SHP77 (cell line): ENCODE data around the gene DIP2B.
"Not testable (repeated sequence)": the region's sequence is repeated elsewhere in the genome, so short reads cannot be mapped to it uniquely, and the experiment has no call there.

Experiments
- DNase-seq, 2 experiments: peaks; one replicate each; lab custom pipeline; 2025; lab: John Stamatoyannopoulos, UW

DIP2B gene

DNA sequence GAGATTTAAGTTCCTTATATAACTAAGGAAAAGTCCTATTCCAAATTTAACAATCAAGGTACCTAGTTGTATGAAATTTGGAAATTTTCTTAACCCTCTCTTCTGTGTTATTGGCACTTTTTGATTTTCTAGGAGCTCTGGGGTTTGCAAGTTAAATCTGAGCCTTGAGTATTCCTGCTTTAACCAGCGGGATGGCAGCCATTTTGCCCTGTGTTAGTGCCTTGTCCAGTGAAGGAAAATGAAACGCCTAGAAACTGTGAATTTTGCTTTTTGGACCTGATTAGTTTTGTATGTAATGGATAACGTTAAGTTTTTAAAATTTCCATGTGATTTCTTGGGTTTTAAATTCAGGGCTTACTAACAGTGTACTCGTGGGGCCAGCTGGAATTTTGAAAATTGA, 45.1 kb downstream of the DIP2B start:
- no peak for DNase-seq

DNA sequence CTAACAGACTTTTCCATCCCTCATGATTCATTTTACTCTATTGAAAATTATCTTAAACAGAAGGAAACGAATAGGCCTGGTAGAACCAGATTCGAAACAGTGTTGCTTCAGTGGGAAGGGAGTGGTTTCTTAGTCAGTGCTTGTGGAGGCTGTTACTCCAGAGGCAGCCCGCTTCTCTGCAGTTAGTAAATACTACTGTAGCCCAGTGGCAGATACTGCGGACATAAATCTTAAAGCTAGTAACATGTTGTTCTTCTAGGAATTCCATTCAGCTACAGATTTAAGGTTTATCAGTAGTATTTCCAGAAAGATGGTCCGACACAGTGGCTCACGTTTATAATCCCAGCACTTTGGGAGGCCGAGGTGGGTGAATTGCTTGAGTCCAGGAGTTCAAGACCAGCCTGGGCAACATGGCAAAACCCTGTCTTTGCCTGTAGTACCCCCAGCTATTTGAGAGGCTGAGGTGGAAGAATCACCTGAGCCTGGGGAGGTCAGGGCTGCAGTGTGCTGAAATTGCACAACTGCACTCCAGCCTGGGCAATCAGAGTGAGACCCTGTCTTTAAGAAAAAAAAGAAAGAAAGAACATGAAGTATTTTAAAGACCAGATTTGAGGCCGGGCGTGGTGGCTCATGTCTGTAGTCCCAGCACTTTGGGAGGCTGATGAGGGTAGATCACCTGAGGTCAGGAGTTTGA, 45.9 kb downstream of the DIP2B start:
- no peak for DNase-seq

DNA sequence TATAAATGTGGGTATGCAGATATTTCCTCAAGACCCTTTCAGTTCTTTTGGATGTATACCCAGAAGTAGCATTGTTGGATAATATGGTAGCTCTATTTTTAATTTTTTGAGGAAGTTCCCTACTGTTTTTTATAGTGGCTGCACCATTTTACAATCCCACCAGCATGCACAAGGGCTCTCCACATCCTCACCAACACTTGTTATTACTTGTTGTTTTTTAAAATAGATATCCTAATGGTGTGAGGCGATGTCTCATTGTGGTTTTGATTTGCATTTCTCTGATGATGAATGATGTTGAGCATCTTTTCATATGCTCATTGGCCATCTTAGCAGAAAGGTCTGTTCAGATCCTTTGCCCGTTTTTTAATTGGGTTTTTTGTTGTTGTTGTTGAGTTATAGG, 47.1 kb downstream of the DIP2B start:
- no peak for DNase-seq

- no peak for DNase-seq
These were observed 49.9 kb downstream of the DIP2B start for GRCh38 chr12:50554651-50555050.

DNA sequence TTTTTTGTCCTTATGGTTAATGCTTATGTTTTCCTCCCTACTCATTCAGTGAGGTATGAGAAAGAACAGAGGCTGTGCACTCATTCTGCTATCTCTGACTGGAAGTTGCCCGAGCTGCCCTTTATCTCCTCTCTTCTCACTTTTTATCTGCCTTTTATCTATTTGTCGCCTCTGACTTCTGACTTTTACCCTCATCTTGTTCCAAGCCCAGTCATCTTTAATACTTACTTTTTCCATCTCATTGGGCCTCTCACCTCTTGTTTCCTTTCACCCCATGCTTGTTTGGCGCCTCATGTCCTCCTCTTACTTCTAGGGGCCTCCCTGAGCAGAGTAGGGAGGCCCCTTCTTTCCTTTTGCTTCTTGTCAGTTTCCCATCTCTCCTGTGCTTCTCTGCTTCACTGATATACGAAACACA, 50.7 kb downstream of the DIP2B start:
- DNase-seq: no peak

DNA sequence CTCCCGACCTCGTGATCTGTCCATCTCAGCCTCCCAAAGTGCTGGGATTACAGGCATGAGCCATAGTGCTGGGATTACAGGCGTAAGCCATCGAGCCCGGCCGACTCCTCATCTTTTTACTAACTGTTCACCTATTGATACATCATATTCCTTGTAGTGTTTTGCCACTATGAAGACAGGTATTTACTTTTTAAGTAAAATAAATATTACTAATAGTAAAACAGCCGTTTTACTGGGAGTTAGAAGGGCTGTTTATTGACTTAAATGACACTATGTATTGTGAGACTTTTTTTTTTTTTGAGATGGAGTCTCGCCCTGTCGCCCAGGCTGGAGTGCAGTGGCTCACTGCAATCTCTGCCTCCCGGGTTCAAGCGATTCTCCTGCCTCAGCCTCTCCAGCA, 51.5 kb downstream of the DIP2B start:
- no peak for DNase-seq

DNA sequence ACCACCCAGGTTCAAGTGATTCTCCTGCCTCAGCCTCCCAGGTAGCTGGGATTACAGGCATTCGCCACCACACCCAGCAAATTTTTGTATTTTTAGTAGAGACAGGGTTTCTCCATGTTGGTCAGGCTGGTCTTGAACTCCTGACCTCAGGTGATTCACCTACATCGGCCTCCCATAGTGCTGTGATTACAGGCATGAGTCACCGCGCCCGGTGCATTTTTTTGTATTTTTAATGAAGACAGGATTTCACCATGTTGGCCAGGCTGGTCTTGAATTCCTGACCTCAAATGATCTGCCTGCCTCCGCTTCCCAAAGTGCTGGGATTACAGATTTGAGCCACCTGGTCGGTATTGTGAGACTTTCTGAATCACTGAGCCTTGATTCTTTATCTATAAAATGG, 52.0 kb downstream of the DIP2B start:
- DNase-seq: not testable (repeated sequence)

- no peak for DNase-seq
These were observed 52.6 kb downstream of the DIP2B start for GRCh38 chr12:50557421-50557820.

- no peak for DNase-seq
These were observed 54.2 kb downstream of the DIP2B start for GRCh38 chr12:50558970-50559369.

DNA sequence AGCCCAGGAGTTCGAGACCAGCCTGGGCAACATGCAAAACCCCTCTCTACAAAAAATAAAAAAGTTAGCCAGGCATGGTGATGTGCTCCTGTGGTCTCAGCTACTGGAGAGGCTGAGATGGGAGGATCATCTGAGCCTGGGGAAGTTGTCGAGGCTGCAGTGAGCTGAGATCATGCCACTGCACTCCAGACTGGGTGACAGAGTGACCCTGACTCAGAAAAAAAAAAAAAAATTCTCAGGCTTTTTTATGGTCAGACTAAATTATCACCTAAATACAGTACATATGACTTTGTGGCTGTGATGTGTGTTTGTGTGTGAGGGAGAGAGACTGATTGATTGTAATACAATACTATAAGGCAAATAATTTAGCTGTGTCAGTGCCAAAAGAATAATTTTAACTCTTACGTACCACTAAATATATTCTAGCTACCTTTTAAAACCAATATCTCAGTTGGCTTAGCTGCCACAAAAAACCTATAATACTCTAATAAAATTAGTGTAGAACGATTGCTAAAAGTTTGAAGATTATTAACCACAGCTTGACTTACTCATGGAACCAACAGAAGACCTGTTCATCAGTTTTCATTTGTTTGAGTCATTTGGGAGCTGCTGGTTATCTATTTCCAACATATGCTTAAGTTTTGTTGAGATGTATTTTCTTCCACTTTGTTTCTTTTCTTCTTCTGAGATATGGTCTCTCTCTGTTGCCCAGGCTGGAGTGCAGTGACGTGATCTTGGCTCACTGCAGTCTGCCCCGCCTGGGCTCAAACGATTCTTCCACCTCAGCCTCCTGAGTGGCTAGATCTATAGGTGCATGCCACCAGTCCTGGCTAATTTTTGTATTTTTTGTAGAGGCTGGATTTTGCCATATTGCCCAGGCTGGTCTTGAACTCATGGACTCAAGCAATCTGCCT, 58.0 kb downstream of the DIP2B start:
- no peak for DNase-seq

GRCh38 chr12:50563434-50563787, 58.6 kb downstream of the DIP2B start:
- DNase-seq: no peak

- DNase-seq: no peak
These were observed 59.6 kb downstream of the DIP2B start for GRCh38 chr12:50564237-50564947.

DNA sequence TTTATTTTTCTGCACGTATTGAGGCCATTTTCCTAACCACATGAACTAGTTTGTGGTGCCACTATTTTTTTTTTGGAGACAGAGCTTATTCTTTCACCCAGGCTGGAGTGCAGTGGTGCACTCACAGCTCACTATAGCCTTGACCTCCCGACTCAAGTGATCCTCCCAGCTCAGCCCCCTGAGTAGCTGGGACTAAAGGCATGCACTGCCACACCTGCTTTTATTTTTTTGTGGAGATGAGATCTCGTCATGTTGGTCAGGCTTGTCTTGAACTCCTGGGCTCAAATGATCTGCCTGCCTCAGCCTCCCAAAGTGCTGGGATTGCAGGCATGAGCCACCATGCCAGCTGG, 60.1 kb downstream of the DIP2B start:
- no peak for DNase-seq

GRCh38 chr12:50566066-50566465, 61.3 kb downstream of the DIP2B start:
- DNase-seq: no peak

DNA sequence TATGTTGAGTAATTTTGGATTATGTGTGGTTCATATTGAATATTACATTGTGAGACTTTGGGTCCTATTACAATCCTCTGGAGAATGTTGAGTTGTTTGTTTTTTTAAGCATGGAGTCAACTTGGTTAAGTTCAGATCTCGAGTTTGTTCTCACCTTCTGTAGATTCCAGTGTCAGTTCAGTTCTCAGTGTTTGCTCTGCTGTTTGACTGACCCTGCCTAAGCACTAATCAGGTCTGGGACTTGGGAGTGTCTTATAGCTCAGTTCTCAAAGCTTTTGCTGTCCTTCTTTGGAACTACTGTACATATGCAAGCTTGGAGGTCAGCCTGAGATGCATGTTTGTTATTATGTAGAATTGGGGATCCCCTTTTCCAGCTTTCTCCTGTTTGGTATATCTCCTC, 63.1 kb downstream of the DIP2B start:
- no peak for DNase-seq

- no peak for DNase-seq
These were observed 63.7 kb downstream of the DIP2B start for GRCh38 chr12:50568338-50569091.

- DNase-seq: no peak
These were observed 64.5 kb downstream of the DIP2B start for GRCh38 chr12:50569321-50569720.

GRCh38 chr12:50569876-50570275, 65.1 kb downstream of the DIP2B start:
- DNase-seq: no peak

- no peak for DNase-seq
These were observed 67.0 kb downstream of the DIP2B start for GRCh38 chr12:50571786-50572185.

DNA sequence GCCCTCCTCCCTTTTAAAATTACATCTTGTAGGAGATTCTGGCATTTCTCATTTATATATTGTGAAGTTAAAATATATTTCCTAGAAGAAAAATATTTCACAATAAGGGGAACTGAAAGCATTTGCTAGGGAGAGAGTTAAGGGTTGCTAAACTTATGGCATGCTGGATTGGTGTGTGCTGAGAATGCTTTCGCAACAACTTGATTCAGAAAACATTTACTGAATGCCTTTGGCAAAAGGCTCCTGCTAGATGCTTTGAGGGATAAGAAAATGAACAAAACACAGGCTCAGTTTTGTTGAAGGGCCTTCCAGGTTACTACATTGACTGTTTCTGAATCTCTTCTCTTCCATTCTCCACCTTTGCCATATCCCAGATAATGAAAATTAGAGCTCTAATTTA, 67.5 kb downstream of the DIP2B start:
- DNase-seq: no peak

GRCh38 chr12:50572760-50573159, 68.0 kb downstream of the DIP2B start:
- no peak for DNase-seq

DNA sequence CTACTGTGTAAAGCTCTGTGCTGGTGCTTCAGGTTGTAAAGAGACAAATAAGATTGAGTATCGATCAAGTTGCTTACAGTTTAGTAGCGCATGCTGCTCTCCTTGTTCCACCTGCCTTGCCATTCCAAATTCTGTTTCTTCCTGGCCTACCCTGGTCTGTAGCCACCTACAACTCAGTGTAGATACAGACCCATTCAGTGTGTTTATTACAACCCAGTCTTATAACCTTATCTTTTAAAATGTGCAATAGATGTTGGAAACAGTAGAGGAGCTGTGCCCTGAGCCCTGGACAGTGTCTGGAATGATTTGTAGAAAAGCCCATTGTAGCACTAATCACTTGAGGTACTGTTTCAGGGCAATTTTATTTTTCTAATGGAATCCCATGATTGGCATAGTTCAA, 68.5 kb downstream of the DIP2B start:
- DNase-seq: no peak
